ENCODE data around the gene SLC35F1. TPM values are rescaled to one million over a fixed set of nuclear protein-coding genes. Genes with fewer than 3 reads are reported as not detected.

The SLC35F1 gene
- total and polyA plus RNA-seq, 7 donors: 0.04 to 0.32 (median 0.14) TPM; not detected in 1

DNA sequence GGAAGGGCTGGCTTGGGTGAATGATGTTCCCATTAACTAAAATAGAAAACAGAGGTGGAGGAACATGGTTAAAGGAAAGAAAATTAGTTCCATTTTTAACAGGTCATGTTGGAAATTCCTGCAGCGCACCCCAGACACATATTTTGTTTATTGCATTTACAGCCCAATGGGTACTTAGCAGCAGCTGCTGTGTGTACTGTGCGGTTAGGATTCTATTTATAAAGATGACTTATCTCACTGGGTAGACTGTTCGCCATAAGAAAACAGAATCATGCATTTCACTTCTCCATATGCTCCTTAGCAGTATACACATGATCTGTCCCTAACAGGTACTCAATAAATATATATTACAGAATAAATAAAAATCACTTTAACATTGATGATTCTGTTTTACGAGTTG lies 135.8 kb downstream of the SLC35F1 start:
- DNase-seq: no peak
- Histone ChIP-seq H3K36me3 (ENCODE audit: insufficient read depth in 1 of 2, low read depth in 1 of 2) (no peaks in the 10 kb centered on the region), H3K27me3 (ENCODE audit: insufficient read depth in 3 of 3, low read length in 2 of 3) (no peaks in the 10 kb centered on the region), H3K4me3 (no peak overlapping the region), H3K9me3 (no peaks in the 10 kb centered on the region), H3K4me1 (no peaks in the 10 kb centered on the region), H3K27ac (no peak overlapping the region)
- ATAC-seq: no peak
- intact Hi-C loops (cut with DNase I): no loop called here
- TF ChIP-seq, protein P1, sequence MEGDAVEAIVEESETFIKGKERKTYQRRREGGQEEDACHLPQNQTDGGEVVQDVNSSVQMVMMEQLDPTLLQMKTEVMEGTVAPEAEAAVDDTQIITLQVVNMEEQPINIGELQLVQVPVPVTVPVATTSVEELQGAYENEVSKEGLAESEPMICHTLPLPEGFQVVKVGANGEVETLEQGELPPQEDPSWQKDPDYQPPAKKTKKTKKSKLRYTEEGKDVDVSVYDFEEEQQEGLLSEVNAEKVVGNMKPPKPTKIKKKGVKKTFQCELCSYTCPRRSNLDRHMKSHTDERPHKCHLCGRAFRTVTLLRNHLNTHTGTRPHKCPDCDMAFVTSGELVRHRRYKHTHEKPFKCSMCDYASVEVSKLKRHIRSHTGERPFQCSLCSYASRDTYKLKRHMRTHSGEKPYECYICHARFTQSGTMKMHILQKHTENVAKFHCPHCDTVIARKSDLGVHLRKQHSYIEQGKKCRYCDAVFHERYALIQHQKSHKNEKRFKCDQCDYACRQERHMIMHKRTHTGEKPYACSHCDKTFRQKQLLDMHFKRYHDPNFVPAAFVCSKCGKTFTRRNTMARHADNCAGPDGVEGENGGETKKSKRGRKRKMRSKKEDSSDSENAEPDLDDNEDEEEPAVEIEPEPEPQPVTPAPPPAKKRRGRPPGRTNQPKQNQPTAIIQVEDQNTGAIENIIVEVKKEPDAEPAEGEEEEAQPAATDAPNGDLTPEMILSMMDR (IDR thresholded peaks at IDR 0.05): no peak
- WGBS, 3 donors: 75 to 77% (median 77%) methylated on average over 4 of the region's 4 CpGs

DNA sequence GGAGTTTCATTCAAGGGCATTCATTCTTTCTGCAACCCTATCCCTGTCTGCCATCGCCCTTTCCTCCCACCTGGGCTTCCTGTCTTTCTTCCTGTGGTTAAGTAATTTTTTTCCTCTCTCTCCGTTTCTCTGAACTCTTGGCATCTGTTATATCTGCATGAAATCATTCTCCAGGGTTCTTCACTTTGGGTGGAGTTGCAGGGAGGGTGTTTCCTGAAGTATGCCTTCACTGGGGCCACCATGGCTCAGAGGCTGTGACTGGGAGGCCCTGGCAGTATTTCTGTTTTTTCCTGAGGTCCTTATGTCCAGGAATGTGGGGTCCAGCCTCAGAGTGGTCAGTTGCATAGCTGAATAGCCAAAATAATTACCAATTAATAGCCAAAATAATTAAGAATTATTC lies 137.2 kb downstream of the SLC35F1 start:
- 22 to 29% (median 28%) methylated on average over 2 of the region's 2 CpGs for WGBS, 3 donors
- TF ChIP-seq, protein P1 (IDR thresholded peaks at IDR 0.05): no peak
- Histone ChIP-seq H3K36me3 (ENCODE audit: insufficient read depth in 1 of 2, low read depth in 1 of 2) (no peaks in the 10 kb centered on the region), H3K4me1 (no peaks in the 10 kb centered on the region), H3K27me3 (ENCODE audit: insufficient read depth in 3 of 3, low read length in 2 of 3) (no peaks in the 10 kb centered on the region), H3K9me3 (no peaks in the 10 kb centered on the region), H3K4me3 (no peak overlapping the region), H3K27ac (no peak overlapping the region)
- DNase-seq (no peak), ATAC-seq (no peak)
- intact Hi-C loops (cut with DNase I): no loop called here

DNA sequence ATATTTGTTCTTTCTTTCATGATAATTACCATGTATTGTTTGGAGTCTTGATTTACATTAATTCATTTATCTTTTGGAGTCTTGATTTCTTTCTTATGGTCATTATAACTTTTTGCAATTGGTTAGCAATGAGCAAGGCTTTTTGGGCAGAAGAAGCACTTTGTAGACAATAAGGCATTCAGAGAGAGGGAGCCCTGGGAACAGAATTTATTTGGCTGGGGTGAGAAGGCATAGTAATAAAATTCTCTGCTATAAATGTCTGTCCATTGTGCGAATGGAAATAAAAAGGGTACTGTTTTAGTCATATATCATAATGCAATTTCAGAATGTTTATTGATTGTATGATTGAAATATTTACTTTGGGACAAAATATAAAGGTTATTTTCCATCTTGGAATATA lies 147.0 kb downstream of the SLC35F1 start:
- intact Hi-C loops (cut with DNase I): no loop called here
- 65 to 79% (median 72%) methylated on average over 1 of the region's 1 CpG for WGBS, 3 donors
- no peak for DNase-seq
- H3K4me3 ChIP-seq: no peak overlapping the region
- no peaks in the 10 kb centered on the region for H3K4me1 ChIP-seq
- no peak for ATAC-seq
- H3K27ac ChIP-seq: no peak overlapping the region
- H3K9me3 ChIP-seq: no peaks in the 10 kb centered on the region
- TF ChIP-seq, protein P1 (IDR thresholded peaks at IDR 0.05): no peak
- H3K27me3 ChIP-seq (ENCODE audit: insufficient read depth in 3 of 3, low read length in 2 of 3): no peaks in the 10 kb centered on the region
- no peaks in the 10 kb centered on the region for H3K36me3 ChIP-seq (ENCODE audit: insufficient read depth in 1 of 2, low read depth in 1 of 2)

DNA sequence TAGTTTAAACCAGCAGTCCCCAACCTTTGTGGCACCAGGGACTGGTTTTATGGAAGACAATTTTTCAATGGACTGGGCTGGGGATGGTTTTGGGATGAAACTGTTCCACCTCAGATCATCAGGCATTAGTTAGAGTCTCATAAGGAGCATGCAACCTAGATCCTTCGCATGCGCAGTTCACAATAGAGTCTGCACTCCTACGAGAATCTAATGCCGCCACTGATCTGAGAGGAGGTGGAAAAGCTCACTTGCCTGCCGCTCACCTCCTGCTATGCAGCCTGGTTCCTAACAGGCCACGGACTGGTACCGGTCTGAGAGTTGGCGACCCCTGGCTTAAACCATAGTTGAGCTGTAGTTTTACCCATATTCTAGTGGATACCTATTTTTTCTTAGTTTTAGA lies 154.6 kb downstream of the SLC35F1 start:
- Histone ChIP-seq H3K4me1 (no peaks in the 10 kb centered on the region), H3K9me3 (no peaks in the 10 kb centered on the region), H3K27ac (no peak overlapping the region), H3K27me3 (ENCODE audit: insufficient read depth in 3 of 3, low read length in 2 of 3) (no peaks in the 10 kb centered on the region), H3K36me3 (ENCODE audit: insufficient read depth in 1 of 2, low read depth in 1 of 2) (no peaks in the 10 kb centered on the region), H3K4me3 (no peak overlapping the region)
- intact Hi-C loops (cut with DNase I): no loop called here
- ATAC-seq: no peak
- 87 to 94% (median 94%) methylated on average over 8 of the region's 8 CpGs for WGBS, 3 donors
- TF ChIP-seq, protein P1 (IDR thresholded peaks at IDR 0.05): no peak
- peak in 1 of 2 donors; percentile 49 for DNase-seq

DNA sequence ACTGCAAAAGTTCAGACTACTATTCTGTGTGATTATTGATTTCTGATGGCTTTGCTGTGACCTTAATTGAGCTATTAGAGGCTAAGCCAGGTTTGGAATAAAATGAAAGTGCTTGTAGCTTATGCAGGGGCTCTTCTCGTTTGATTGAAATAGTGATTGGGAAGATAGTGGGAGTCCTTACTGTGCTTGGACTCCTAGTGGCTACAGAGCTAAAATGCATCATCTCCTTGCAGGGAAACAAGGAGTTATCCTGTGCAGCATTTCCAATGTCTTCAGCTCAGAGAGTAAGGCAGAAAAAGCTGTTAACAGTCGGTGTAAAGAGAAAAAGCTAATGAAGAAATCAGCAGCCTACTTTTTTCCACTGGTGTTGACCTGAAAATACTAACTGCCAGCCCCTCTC lies 173.5 kb downstream of the SLC35F1 start:
- H3K9me3 ChIP-seq: no peaks in the 10 kb centered on the region
- no peak overlapping the region for H3K27ac ChIP-seq
- no peak overlapping the region for H3K4me3 ChIP-seq
- DNase-seq: no peak
- H3K4me1 ChIP-seq: no peaks in the 10 kb centered on the region
- TF ChIP-seq, protein P1 (IDR thresholded peaks at IDR 0.05): no peak
- ATAC-seq: no peak
- WGBS, 3 donors: 34 to 54% (median 48%) methylated on average over 2 of the region's 2 CpGs
- H3K36me3 ChIP-seq (ENCODE audit: insufficient read depth in 1 of 2, low read depth in 1 of 2): no peaks in the 10 kb centered on the region
- H3K27me3 ChIP-seq (ENCODE audit: insufficient read depth in 3 of 3, low read length in 2 of 3): no peaks in the 10 kb centered on the region
- intact Hi-C loops (cut with DNase I): no loop called here
